Osteocyte (in vitro differentiated cells): ENCODE measurements around the gene RIN2. TPM values are rescaled to one million over a fixed set of nuclear protein-coding genes. Genes with fewer than 3 reads are reported as not detected.

Source experiments
- DNase-seq: peaks from one replicate; pipeline ENCODE4 v3.0.0; 2021; ENCODE audit warnings: mixed read lengths; ENCODE audit not compliant: unreplicated experiment; ENCODE audit errors: extremely low spot score
- H3K27ac Mint-ChIP-seq: one replicate; pipeline ENCODE4 v1.8.0; 2021; ENCODE audit warnings: mild to moderate bottlenecking, mixed read lengths; ENCODE audit not compliant: unreplicated experiment
- H3K27me3 Mint-ChIP-seq: one replicate; pipeline ENCODE4 v1.8.0; 2021; ENCODE audit warnings: mixed read lengths; ENCODE audit not compliant: unreplicated experiment
- H3K36me3 Mint-ChIP-seq: one replicate; pipeline ENCODE4 v1.8.0; 2021; ENCODE audit warnings: mixed read lengths; ENCODE audit not compliant: unreplicated experiment
- H3K4me1 Mint-ChIP-seq: one replicate; pipeline ENCODE4 v1.8.0; 2021; ENCODE audit warnings: mixed read lengths; ENCODE audit not compliant: unreplicated experiment
- H3K4me3 Mint-ChIP-seq: one replicate; pipeline ENCODE4 v1.8.0; 2021; ENCODE audit warnings: mild to moderate bottlenecking, moderate library complexity, mixed read lengths; ENCODE audit not compliant: unreplicated experiment
- H3K9me3 Mint-ChIP-seq: one replicate; pipeline ENCODE4 v1.8.0; 2021; ENCODE audit warnings: mixed read lengths; ENCODE audit not compliant: unreplicated experiment
- total RNA-seq: library from RNA; stranded (reverse); gene quantifications from 2 replicates; pipeline ENCODE4 v1.2.1, GENCODE V29; 2021
- TF ChIP-seq, protein P1 (sequence below): fragments of 200-600 bp; sonication (generic); IDR thresholded peaks from 2 replicates; pipeline ENCODE4 v1.5.0; 2021; ENCODE audit warnings: antibody characterized with exemption, mild to moderate bottlenecking, moderate library complexity

RIN2 gene
- total RNA-seq, 1 donor from 2014 or later = 47.0 TPM

DNA sequence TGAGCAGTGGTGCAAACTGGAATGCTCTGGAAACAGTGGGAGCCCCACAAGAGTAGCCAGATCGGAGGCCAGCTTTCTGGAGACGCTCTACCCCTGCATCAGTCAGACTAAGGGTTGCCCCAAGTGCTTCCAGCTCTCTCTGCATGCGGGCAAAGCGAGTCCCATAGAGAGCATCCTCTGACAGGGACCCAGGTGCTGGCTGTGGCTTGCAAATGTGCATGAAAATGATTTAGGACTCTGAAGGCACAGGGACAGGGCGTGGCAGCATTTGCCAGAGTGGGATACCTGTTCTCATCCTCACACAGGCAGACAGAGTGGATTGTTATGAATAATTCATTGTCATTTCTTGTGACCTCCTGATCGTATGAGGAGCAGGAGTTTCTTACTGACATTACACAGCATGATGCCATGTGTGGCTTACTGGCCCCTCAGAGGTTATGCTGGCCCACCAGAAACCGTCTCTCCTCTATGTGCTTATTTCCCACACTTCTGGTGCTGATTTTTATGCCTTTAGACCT lies 10.3 kb downstream of the RIN2 start:
- no peak for DNase-seq
- no peak overlapping the region for H3K27ac Mint-ChIP-seq
- H3K4me3 Mint-ChIP-seq = no peak overlapping the region
- peaks cover 9% of the 10 kb centered on the region for H3K36me3 Mint-ChIP-seq
- no peaks in the 10 kb centered on the region for H3K27me3 Mint-ChIP-seq
- TF ChIP-seq, protein P1, sequence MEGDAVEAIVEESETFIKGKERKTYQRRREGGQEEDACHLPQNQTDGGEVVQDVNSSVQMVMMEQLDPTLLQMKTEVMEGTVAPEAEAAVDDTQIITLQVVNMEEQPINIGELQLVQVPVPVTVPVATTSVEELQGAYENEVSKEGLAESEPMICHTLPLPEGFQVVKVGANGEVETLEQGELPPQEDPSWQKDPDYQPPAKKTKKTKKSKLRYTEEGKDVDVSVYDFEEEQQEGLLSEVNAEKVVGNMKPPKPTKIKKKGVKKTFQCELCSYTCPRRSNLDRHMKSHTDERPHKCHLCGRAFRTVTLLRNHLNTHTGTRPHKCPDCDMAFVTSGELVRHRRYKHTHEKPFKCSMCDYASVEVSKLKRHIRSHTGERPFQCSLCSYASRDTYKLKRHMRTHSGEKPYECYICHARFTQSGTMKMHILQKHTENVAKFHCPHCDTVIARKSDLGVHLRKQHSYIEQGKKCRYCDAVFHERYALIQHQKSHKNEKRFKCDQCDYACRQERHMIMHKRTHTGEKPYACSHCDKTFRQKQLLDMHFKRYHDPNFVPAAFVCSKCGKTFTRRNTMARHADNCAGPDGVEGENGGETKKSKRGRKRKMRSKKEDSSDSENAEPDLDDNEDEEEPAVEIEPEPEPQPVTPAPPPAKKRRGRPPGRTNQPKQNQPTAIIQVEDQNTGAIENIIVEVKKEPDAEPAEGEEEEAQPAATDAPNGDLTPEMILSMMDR = no peak
- no peaks in the 10 kb centered on the region for H3K9me3 Mint-ChIP-seq
- H3K4me1 Mint-ChIP-seq = peaks cover 39% of the 10 kb centered on the region

DNA sequence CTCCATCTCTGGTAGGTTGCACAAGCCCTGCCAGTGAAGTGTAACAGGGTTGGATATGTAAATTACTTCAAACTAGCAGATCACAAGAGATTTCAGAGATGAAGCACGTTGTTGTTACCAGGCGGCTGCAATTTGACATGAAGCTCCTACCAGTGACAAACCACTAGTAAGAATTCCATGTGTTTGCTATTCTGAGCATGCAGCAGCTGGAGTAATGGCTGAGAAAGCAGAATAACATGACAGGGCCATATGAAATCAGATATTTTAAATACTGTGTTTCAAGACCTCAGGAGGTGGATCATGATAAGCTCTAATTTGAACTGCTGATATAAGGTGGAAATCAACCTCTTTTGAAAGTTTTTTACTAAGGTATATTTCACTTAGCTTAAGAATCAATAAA lies 11.4 kb downstream of the RIN2 start:
- Mint-ChIP-seq H3K27ac (no peak overlapping the region), H3K36me3 (peaks cover 9% of the 10 kb centered on the region), H3K27me3 (no peaks in the 10 kb centered on the region), H3K9me3 (no peaks in the 10 kb centered on the region), H3K4me1 (peaks cover 37% of the 10 kb centered on the region), H3K4me3 (no peak overlapping the region)
- no peak for DNase-seq
- TF ChIP-seq, protein P1 = no peak

DNA sequence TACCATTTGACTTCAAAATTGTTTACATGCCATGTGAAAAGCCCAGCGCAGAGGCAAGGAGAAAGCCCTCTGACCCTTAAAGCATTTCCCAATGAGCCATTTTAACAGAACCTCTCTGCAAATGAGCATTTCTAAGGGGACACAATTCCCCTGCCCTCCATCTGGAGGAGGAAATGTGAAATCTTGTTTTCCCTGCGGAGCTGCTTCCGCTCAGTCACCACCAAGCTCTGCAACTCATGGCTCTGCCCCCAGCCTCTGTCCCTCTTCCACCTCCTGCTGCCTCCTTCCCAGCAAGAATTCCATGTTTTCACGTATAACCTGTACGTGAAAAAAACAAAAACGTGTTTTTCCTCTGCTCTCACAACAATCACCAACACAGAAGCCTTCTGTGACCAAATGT lies 12.3 kb downstream of the RIN2 start:
- Mint-ChIP-seq H3K4me3 (no peak overlapping the region), H3K27ac (no peak overlapping the region), H3K4me1 (peaks cover 37% of the 10 kb centered on the region)

DNA sequence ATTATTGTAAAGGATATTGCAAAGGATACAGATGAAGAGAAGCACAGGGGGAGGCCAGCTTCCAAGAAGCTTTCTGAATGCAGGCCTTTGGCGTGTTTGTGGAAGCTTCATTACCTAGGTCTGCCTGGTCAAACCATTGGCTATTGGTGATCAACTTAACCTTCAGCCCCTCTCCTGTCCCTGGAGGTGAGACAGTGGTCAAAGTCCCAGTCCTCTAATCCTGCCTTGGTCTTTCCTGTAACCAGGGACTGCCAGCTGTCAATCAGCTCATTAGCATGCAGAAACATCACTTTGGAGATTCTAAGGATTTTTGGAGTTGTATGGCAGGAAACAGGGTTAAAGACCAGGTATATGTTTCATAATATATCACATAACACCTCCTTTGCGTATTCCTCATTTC lies 13.0 kb downstream of the RIN2 start:
- no peak overlapping the region for H3K4me3 Mint-ChIP-seq
- DNase-seq = no peak
- H3K9me3 Mint-ChIP-seq = no peaks in the 10 kb centered on the region
- no peaks in the 10 kb centered on the region for H3K27me3 Mint-ChIP-seq
- peaks cover 37% of the 10 kb centered on the region for H3K4me1 Mint-ChIP-seq
- H3K36me3 Mint-ChIP-seq = peaks cover 9% of the 10 kb centered on the region
- no peak overlapping the region for H3K27ac Mint-ChIP-seq
- TF ChIP-seq, protein P1 = no peak

More for the DNA sequence above, 12.3 kb downstream of the RIN2 start:
- Mint-ChIP-seq H3K27me3 (no peaks in the 10 kb centered on the region), H3K9me3 (no peaks in the 10 kb centered on the region), H3K36me3 (peaks cover 9% of the 10 kb centered on the region)
- no peak for DNase-seq
- TF ChIP-seq, protein P1 = no peak

DNA sequence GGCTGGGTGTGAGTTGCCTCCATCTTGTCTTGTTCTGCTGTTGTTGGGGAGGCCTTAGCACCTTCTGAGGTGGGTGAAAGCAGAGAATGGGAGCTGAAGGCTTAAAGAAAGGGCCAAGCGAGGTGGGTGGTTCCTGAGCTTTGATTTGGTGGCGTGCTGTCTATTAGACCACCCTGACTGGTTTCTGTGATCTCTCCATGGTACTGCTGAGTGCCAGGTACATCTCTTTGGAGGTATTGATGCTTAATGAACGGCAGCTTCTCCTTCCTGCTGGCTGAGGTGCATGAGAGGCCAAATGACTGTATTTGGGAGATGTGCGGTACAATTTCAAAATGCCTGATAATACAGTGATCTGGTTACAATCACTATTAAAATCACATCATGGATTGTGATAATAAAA lies 15.4 kb downstream of the RIN2 start:
- H3K4me1 Mint-ChIP-seq = peaks cover 31% of the 10 kb centered on the region
- H3K4me3 Mint-ChIP-seq = no peak overlapping the region
- DNase-seq = no peak
- peaks cover 7% of the 10 kb centered on the region for H3K36me3 Mint-ChIP-seq
- no peaks in the 10 kb centered on the region for H3K9me3 Mint-ChIP-seq
- H3K27me3 Mint-ChIP-seq = no peaks in the 10 kb centered on the region
- H3K27ac Mint-ChIP-seq = no peak overlapping the region
- TF ChIP-seq, protein P1 = no peak
